ENCODE measurements around the gene C1QTNF2.

DNA sequence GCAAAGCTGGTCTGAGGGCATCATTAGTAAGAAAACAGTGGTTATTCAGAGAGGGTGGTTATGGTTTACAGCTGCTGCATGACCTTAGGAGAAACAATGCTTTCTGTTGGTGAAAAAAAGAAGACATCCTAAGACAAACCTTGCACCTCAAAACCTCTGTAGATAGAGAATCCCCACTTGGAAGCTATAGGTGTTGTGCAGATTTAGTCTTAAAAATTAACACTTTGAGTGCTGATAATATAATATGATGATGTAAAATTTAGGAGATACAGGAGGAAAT, 49.8 kb upstream of the C1QTNF2 start:
- TF ChIP-seq, protein P1, sequence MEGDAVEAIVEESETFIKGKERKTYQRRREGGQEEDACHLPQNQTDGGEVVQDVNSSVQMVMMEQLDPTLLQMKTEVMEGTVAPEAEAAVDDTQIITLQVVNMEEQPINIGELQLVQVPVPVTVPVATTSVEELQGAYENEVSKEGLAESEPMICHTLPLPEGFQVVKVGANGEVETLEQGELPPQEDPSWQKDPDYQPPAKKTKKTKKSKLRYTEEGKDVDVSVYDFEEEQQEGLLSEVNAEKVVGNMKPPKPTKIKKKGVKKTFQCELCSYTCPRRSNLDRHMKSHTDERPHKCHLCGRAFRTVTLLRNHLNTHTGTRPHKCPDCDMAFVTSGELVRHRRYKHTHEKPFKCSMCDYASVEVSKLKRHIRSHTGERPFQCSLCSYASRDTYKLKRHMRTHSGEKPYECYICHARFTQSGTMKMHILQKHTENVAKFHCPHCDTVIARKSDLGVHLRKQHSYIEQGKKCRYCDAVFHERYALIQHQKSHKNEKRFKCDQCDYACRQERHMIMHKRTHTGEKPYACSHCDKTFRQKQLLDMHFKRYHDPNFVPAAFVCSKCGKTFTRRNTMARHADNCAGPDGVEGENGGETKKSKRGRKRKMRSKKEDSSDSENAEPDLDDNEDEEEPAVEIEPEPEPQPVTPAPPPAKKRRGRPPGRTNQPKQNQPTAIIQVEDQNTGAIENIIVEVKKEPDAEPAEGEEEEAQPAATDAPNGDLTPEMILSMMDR (IDR thresholded peaks at IDR 0.05): no peak
- no peak for TF ChIP-seq POLR2A (IDR thresholded peaks at IDR 0.05)
